ENCODE data around the gene MRM1. TPM values are rescaled to one million over a fixed set of nuclear protein-coding genes. Genes with fewer than 3 reads are reported as not detected.

Gene MRM1
- total and polyA plus RNA-seq, 7 experiments from 2014 or later: 3.1 to 15.6 (median 9.3) TPM

DNA sequence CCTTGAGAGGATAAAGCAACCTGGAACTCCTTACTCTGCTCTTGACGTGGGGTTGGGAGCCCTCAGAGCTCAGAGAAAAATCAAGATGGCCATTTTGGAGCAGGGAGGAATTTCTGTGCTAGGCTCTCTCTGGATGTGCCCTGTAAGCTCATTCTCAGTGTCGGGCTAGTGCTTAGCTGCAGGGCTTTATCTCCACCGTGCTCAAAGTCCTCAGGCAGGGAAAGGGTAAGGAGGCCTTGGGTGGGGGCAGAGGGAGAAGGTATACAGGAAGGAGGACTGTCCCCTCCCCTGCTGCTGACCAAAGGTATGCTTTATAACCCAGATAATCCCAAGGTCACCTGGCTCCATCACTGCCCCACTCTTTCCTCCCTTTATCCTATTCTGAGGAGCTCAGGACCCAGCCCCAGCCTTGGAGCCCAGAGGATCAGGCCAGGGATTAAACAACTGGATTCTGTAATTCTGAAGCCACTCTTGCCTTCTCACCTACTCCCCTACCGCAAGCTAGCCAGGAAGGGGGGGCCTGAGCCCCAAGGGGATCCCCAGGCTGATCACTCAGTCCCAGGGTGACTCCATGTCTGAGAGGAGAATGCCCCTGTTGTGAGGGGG, 8.6 kb upstream of the MRM1 start:
- ChIA-PET CTCF (interaction anchor here (0.8 kb wide), 1 partner anchor 10 kb away, joined by 3 read pairs; no protein-coding TSS in a partner anchor), POLR2A (interaction anchor here (1.3 to 4.8 kb wide), 4 partner anchors 8 to 56 kb away, joined by 3 to 40 read pairs (median 8); partner anchors contain the start of genes GGNBP2 and MRM1)
- Mint-ChIP-seq H3K27me3 (no peaks in the 10 kb centered on the region), H3K4me3 (peak overlapping the region; percentile 46 to 86 (median 63)), H3K9me3 (no peaks in the 10 kb centered on the region), H3K36me3 (peaks cover 0 to 8% (median 0%) of the 10 kb centered on the region in 5 donors), H3K4me1 (peaks cover 21 to 35% (median 25%) of the 10 kb centered on the region in 7 donors), H3K27ac (peak overlapping the region in 6 of 9 donors; percentile 12 to 49 (median 30))
- Histone ChIP-seq H3K4me3 (ENCODE audit: low read length) (peak overlapping the region; percentile 49), H3K27me3 (ENCODE audit: control insufficient read depth in 2 of 2, insufficient read depth in 2 of 2, low read length in 2 of 2) (no peaks in the 10 kb centered on the region), H3K4me1 (ENCODE audit: control insufficient read depth in 2 of 2, insufficient read depth in 2 of 2, low read length in 2 of 2) (peaks cover 8 to 9% of the 10 kb centered on the region in 2 donors), H3K36me3 (ENCODE audit: control insufficient read depth in 2 of 3, insufficient read depth in 3 of 3, low read length in 3 of 3) (peaks cover 0 to 13% (median 4%) of the 10 kb centered on the region in 3 experiments), H3K27ac (ENCODE audit: low read depth, low read length) (peak overlapping the region; percentile 81), H3K9me3 (ENCODE audit: control insufficient read depth in 2 of 3, low read length in 3 of 3) (no peaks in the 10 kb centered on the region)
- ATAC-seq (no peak), DNase-seq (peak in 1 of 9 donors; percentile 21)
- intact Hi-C loops (cut with micrococcal nuclease): loop anchor here in 1 of 2 donors (5.0 kb wide), 1 partner anchor 46 kb away; no protein-coding TSS in a partner anchor

DNA sequence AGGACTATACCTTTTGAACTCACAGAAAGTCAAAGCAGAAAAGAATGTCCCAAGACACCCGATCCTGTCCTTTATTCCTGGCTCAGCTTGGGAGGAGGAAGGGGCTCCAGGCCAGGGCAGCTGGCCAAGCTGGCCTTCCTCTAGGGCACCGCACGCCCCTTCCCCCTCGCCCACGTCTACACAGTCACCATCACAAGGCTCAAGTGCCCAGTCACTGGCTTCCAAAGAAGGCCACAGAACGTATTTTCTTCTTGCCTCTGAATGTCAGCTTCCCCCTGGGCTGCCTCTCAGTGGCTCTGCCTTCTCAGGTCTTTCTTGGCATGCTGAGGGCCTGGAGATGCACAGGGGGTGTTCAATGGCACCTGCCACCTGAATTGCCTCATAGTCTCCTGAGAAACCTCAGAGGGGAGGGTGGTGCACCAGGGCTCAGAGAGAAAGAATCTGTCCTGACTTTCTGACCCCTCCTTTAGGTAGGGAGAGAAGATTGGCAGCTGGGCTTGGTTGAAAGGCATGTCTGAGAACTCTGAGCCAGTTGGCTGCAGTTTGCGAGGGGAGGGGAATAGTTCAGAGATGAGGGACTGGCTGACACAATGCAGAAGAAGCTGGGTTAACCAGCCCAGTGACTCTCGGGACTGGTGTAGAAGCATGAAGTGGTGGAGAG, 7.6 kb upstream of the MRM1 start:
- H3K4me3 Mint-ChIP-seq: peak overlapping the region in 5 of 10 donors; percentile 3 to 86 (median 77)
- Histone ChIP-seq H3K4me3 (ENCODE audit: low read length) (no peak overlapping the region), H3K27ac (ENCODE audit: low read depth, low read length) (no peak overlapping the region), H3K9me3 (ENCODE audit: control insufficient read depth in 2 of 3, low read length in 3 of 3) (no peaks in the 10 kb centered on the region), H3K4me1 (ENCODE audit: control insufficient read depth in 2 of 2, insufficient read depth in 2 of 2, low read length in 2 of 2) (peaks cover 8 to 9% of the 10 kb centered on the region in 2 donors), H3K36me3 (ENCODE audit: control insufficient read depth in 2 of 3, insufficient read depth in 3 of 3, low read length in 3 of 3) (peaks cover 0 to 6% (median 4%) of the 10 kb centered on the region in 3 experiments), H3K27me3 (ENCODE audit: control insufficient read depth in 2 of 2, insufficient read depth in 2 of 2, low read length in 2 of 2) (no peaks in the 10 kb centered on the region)
- CTCF ChIA-PET: no interaction called here
- intact Hi-C loops (cut with micrococcal nuclease): loop anchor here in 1 of 2 donors (5.0 kb wide), 1 partner anchor 46 kb away; no protein-coding TSS in a partner anchor
- no peaks in the 10 kb centered on the region for H3K9me3 Mint-ChIP-seq
- H3K36me3 Mint-ChIP-seq: peaks cover 0 to 5% (median 0%) of the 10 kb centered on the region in 5 donors
- POLR2A ChIA-PET: interaction anchor here (1.1 to 4.8 kb wide), 5 partner anchors 8 to 58 kb away, joined by 3 to 40 read pairs (median 3); partner anchors contain the start of gene MRM1
- peaks cover 21 to 35% (median 25%) of the 10 kb centered on the region in 7 donors for H3K4me1 Mint-ChIP-seq
- no peak for ATAC-seq
- peak overlapping the region in 2 of 9 donors; percentile 34 to 76 for H3K27ac Mint-ChIP-seq
- H3K27me3 Mint-ChIP-seq: no peaks in the 10 kb centered on the region
- peak in 1 of 9 donors; percentile 9 for DNase-seq

DNA sequence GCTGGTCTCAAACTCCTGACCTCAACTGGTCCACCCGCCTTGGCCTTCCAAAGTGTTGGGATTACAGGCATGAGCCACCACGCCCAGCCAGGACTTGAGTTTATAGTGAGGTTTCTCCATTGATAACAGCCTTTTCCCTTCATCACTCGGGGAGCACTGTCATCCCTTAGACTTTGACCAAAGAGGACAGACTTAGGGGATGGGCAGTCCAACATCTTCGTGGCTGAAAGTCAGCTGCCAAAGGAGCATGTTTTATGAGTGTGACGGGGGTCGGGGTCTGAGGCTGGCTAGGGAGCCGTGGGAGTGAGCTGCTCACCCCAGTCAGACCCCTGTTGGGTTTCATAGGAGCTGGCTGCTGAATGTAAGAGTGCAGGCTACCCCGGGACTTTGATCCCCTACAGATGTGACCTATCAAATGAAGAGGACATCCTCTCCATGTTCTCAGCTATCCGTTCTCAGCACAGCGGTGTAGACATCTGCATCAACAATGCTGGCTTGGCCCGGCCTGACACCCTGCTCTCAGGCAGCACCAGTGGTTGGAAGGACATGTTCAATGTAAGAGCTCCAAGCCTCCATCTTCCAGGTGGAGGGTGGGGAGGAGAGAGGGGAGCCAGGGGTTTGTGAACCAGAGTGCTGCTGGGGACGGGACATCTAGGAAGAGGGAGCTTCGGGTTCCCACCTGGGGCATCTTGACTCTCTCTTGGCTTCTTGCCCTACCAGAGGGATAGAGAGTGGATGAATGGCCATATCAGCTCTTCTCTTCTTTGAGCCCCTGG, 6.6 kb upstream of the MRM1 start:
- Histone ChIP-seq H3K4me1 (ENCODE audit: control insufficient read depth in 2 of 2, insufficient read depth in 2 of 2, low read length in 2 of 2) (peaks cover 8 to 9% of the 10 kb centered on the region in 2 donors), H3K36me3 (ENCODE audit: control insufficient read depth in 2 of 3, insufficient read depth in 3 of 3, low read length in 3 of 3) (no peaks in the 10 kb centered on the region), H3K27ac (ENCODE audit: low read depth, low read length) (no peak overlapping the region), H3K4me3 (ENCODE audit: low read length) (no peak overlapping the region), H3K27me3 (ENCODE audit: control insufficient read depth in 2 of 2, insufficient read depth in 2 of 2, low read length in 2 of 2) (no peaks in the 10 kb centered on the region), H3K9me3 (ENCODE audit: control insufficient read depth in 2 of 3, low read length in 3 of 3) (no peaks in the 10 kb centered on the region)
- Mint-ChIP-seq H3K4me3 (no peak overlapping the region), H3K27ac (no peak overlapping the region), H3K27me3 (no peaks in the 10 kb centered on the region), H3K36me3 (peaks cover 0 to 4% (median 0%) of the 10 kb centered on the region in 5 donors), H3K9me3 (no peaks in the 10 kb centered on the region), H3K4me1 (peaks cover 18 to 29% (median 22%) of the 10 kb centered on the region in 7 donors)
- CTCF ChIA-PET: interaction anchor here (0.7 kb wide), 1 partner anchor 1460 kb away, joined by 3 read pairs; no protein-coding TSS in a partner anchor
- POLR2A ChIA-PET: interaction anchor here (0.8 to 1.7 kb wide), 4 partner anchors 10 to 60 kb away, joined by 3 to 5 read pairs (median 4); partner anchors contain the start of genes MYO19 and PIGW
- peak in 1 of 9 donors; percentile 19 for DNase-seq
- intact Hi-C loops (cut with micrococcal nuclease): loop anchor here in 1 of 2 donors (5.0 kb wide), 1 partner anchor 48 kb away; no protein-coding TSS in a partner anchor
- ATAC-seq: no peak

DNA sequence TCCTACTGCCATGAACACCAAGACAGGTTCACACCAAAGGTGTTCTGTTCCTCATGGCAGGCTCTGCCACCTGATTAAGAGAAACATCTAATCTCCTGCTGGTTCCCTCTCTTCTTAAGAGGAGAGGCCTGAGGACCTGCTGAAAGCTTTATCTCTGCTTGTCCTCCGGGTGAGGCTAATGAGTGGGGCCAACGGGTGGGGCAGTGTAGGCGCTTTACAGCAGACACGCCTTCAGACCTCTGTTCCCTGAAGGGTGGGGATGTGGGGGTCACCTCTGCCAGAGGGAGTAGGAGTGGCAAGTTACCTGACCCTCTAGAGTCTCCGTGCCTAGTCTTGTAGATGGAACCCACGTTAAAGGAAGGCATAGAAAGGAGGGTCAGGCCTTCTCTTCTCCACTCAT, 4.2 kb upstream of the MRM1 start:
- ChIA-PET CTCF (no interaction called here), POLR2A (interaction anchor here (0.7 kb wide), 1 partner anchor 20 kb away, joined by 3 read pairs; no protein-coding TSS in a partner anchor)
- no peaks in the 10 kb centered on the region for H3K27me3 ChIP-seq (ENCODE audit: control insufficient read depth in 2 of 2, insufficient read depth in 2 of 2, low read length in 2 of 2)
- H3K9me3 ChIP-seq (ENCODE audit: control insufficient read depth in 2 of 3, low read length in 3 of 3): no peaks in the 10 kb centered on the region
- no peak overlapping the region for H3K4me3 ChIP-seq (ENCODE audit: low read length)
- Mint-ChIP-seq H3K4me3 (peak overlapping the region in 1 of 10 donors; percentile 26), H3K4me1 (peaks cover 15 to 22% (median 21%) of the 10 kb centered on the region in 7 donors), H3K9me3 (no peaks in the 10 kb centered on the region), H3K27me3 (no peaks in the 10 kb centered on the region), H3K27ac (no peak overlapping the region), H3K36me3 (peaks cover 0 to 4% (median 0%) of the 10 kb centered on the region in 5 donors)
- intact Hi-C loops (cut with micrococcal nuclease): no loop called here
- peaks cover 0 to 7% (median 0%) of the 10 kb centered on the region in 3 experiments for H3K36me3 ChIP-seq (ENCODE audit: control insufficient read depth in 2 of 3, insufficient read depth in 3 of 3, low read length in 3 of 3)
- no peak overlapping the region for H3K27ac ChIP-seq (ENCODE audit: low read depth, low read length)
- DNase-seq (no peak), ATAC-seq (no peak)
- H3K4me1 ChIP-seq (ENCODE audit: control insufficient read depth in 2 of 2, insufficient read depth in 2 of 2, low read length in 2 of 2): peaks cover 12 to 13% of the 10 kb centered on the region in 2 donors

DNA sequence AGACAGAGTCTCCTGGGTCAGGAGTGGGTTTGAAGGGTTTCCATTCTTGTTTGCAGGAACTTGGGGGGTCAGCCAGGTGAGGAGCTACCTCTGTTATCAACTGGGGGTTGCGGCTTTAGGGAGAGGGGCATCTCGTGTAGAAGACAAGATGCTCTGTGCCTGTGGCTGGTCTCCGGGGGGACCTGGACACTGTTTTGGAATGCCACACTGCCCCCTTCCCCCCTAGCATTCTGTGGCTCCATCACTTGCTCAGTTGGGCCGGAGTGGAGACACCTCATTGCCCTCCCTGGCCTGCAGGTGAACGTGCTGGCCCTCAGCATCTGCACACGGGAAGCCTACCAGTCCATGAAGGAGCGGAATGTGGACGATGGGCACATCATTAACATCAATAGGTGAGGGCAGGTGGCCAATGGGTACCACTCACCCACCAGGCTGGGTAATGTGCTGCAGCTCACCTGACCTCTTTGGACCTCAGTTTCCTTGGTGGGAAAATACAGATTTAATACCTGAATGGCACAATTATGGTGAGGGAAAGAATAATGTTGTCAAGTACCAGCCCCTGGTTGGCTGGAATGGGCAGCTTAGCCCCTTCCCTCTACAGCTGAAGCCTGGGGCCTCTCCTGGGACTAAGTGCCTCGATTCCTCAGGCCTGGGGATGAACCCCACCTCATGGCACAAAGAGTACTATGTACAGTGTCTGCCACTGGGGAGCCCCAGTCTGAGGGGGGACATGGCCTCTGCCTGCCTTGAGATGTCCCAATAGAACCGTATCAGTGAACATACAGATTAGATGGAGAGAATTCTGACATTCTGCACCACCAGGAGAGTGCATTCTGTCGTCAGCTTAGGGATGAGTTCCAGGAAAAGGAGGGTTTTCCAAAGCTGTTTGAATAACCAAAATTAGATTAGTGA, 3.3 kb upstream of the MRM1 start:
- Mint-ChIP-seq H3K27me3 (no peaks in the 10 kb centered on the region), H3K36me3 (peaks cover 0 to 4% (median 0%) of the 10 kb centered on the region in 5 donors), H3K27ac (peak overlapping the region in 2 of 9 donors; percentile 23 to 61), H3K9me3 (no peaks in the 10 kb centered on the region), H3K4me3 (peak overlapping the region in 2 of 10 donors; percentile 26 to 55), H3K4me1 (peaks cover 10 to 23% (median 19%) of the 10 kb centered on the region in 7 donors)
- H3K36me3 ChIP-seq (ENCODE audit: control insufficient read depth in 2 of 3, insufficient read depth in 3 of 3, low read length in 3 of 3): peaks cover 0 to 7% (median 0%) of the 10 kb centered on the region in 3 experiments
- DNase-seq (no peak), ATAC-seq (no peak)
- no peak overlapping the region for H3K4me3 ChIP-seq (ENCODE audit: low read length)
- H3K9me3 ChIP-seq (ENCODE audit: control insufficient read depth in 2 of 3, low read length in 3 of 3): no peaks in the 10 kb centered on the region
- H3K4me1 ChIP-seq (ENCODE audit: control insufficient read depth in 2 of 2, insufficient read depth in 2 of 2, low read length in 2 of 2): peaks cover 11 to 13% of the 10 kb centered on the region in 2 donors
- H3K27ac ChIP-seq (ENCODE audit: low read depth, low read length): no peak overlapping the region
- ChIA-PET CTCF (interaction anchor here (0.5 kb wide), 1 partner anchor 8 kb away, joined by 3 read pairs; no protein-coding TSS in a partner anchor), POLR2A (interaction anchor here (0.7 kb wide), 1 partner anchor 21 kb away, joined by 3 read pairs; no protein-coding TSS in a partner anchor)
- no peaks in the 10 kb centered on the region for H3K27me3 ChIP-seq (ENCODE audit: control insufficient read depth in 2 of 2, insufficient read depth in 2 of 2, low read length in 2 of 2)
- intact Hi-C loops (cut with micrococcal nuclease): no loop called here
